Measurements from ENCODE around the gene PTCSC3.

PTCSC3 gene

DNA sequence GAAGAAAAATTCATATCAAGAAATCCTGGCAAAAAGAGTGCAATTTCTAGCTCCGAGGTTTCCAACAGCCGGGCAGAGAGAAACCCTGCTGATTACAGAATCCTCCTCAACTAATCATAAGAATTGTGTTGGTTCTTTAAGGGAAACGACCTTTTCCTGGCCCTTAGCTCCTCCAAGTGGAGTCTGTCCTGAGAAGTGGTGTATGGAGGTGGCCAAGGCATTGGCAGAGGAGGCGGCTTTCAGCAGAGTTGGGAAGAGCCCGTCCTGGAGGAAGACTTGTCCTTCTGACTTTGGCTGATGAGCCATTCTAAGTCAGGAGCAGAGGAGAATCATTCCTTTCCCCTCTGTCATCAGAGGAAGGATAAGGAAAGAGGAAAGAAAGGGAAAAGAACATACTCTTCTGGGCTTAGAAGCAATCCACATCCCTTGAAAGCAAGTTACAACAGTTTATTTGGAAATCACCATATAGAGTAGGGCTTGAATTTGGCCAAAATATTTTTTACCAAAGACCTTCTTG, 46.5 kb upstream of the PTCSC3 start:
- Histone ChIP-seq H3K79me2 (ENCODE audit: control insufficient read depth, low read length) (no peaks in the 10 kb centered on the region), H3F3A (ENCODE audit: control insufficient read depth, insufficient read depth) (no peaks in the 10 kb centered on the region), H3K27me3 (ENCODE audit: control insufficient read depth, low read length) (peaks cover 4% of the 10 kb centered on the region; the same call in 1 of the 2 replicates), H3K9me2 (replicated peaks; ENCODE audit: control insufficient read depth, low read length) (no peaks in the 10 kb centered on the region), H3K4me2 (ENCODE audit: low read length) (no peak overlapping the region), H3K9me3 (ENCODE audit: control insufficient read depth, insufficient read depth, low read length) (no peaks in the 10 kb centered on the region), H3K36me3 (ENCODE audit: control insufficient read depth, low read length) (no peaks in the 10 kb centered on the region), H3K27ac (ENCODE audit: low read depth, low read length) (no peak overlapping the region), H4K20me1 (ENCODE audit: control insufficient read depth, insufficient read depth, low read depth, low read length) (no peaks in the 10 kb centered on the region), H3K4me1 (ENCODE audit: control insufficient read depth, low read length) (no peaks in the 10 kb centered on the region), H3K4me3 (ENCODE audit: low read length) (no peak overlapping the region)
- TF ChIP-seq, protein P1, sequence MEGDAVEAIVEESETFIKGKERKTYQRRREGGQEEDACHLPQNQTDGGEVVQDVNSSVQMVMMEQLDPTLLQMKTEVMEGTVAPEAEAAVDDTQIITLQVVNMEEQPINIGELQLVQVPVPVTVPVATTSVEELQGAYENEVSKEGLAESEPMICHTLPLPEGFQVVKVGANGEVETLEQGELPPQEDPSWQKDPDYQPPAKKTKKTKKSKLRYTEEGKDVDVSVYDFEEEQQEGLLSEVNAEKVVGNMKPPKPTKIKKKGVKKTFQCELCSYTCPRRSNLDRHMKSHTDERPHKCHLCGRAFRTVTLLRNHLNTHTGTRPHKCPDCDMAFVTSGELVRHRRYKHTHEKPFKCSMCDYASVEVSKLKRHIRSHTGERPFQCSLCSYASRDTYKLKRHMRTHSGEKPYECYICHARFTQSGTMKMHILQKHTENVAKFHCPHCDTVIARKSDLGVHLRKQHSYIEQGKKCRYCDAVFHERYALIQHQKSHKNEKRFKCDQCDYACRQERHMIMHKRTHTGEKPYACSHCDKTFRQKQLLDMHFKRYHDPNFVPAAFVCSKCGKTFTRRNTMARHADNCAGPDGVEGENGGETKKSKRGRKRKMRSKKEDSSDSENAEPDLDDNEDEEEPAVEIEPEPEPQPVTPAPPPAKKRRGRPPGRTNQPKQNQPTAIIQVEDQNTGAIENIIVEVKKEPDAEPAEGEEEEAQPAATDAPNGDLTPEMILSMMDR (IDR thresholded peaks at IDR 0.05; ENCODE audit: low read depth, low read length, poor library complexity, severe bottlenecking): no peak
- TF ChIP-seq EZH2phosphoT487 (IDR thresholded peaks at IDR 0.05; ENCODE audit: borderline replicate concordance, low read length): no peak

DNA sequence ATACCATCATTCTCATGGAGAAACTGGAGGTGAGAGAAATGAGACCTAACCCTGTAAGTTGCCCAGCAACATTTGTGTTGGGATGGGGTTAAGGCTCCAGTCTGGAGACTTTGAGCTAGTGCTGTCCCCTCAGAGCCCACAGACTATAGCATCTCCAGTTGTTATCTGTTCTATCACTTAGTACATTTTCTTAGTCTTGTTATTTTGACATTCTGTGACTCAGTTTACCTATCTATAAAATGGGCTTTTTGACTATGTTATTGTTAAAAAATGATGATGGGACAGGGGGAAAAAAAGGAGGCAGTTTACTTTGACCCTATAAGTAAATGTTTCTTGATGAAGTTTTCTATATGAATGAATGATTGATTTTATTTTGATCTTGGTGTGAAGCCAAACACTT, 45.8 kb upstream of the PTCSC3 start:
- H3K9me3 ChIP-seq (ENCODE audit: control insufficient read depth, insufficient read depth, low read length): no peaks in the 10 kb centered on the region
- H3K27ac ChIP-seq (ENCODE audit: low read depth, low read length): no peak overlapping the region
- H3K4me2 ChIP-seq (ENCODE audit: low read length): no peak overlapping the region
- H3K79me2 ChIP-seq (ENCODE audit: control insufficient read depth, low read length): no peaks in the 10 kb centered on the region
- H3K4me3 ChIP-seq (ENCODE audit: low read length): no peak overlapping the region
- no peaks in the 10 kb centered on the region for H3K4me1 ChIP-seq (ENCODE audit: control insufficient read depth, low read length)
- peaks cover 4% of the 10 kb centered on the region; the same call in 1 of the 2 replicates for H3K27me3 ChIP-seq (ENCODE audit: control insufficient read depth, low read length)
- no peaks in the 10 kb centered on the region for H4K20me1 ChIP-seq (ENCODE audit: control insufficient read depth, insufficient read depth, low read depth, low read length)
- no peak for TF ChIP-seq EZH2phosphoT487 (IDR thresholded peaks at IDR 0.05; ENCODE audit: borderline replicate concordance, low read length)
- TF ChIP-seq, protein P1 (IDR thresholded peaks at IDR 0.05; ENCODE audit: low read depth, low read length, poor library complexity, severe bottlenecking): no peak
- H3K9me2 ChIP-seq (replicated peaks; ENCODE audit: control insufficient read depth, low read length): no peaks in the 10 kb centered on the region
- no peaks in the 10 kb centered on the region for H3F3A ChIP-seq (ENCODE audit: control insufficient read depth, insufficient read depth)
- no peaks in the 10 kb centered on the region for H3K36me3 ChIP-seq (ENCODE audit: control insufficient read depth, low read length)

DNA sequence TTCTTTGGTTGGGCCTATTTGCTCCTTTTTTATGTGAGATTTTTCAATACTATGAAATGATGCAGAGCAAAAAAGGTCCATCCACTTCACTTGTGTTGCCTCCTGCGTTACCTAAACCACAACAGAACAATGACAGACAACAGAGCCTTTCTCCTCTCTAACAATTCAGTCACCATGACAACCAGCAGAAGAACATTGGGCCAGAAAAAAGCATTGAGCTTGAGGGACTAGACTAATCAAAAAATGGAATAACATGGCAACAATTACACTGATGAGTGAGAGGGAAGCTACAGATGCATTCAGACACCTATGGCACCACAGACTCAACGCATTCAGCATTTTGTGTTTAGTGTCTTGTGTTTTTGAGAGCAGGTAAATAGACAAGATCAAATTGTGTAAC, 44.6 kb upstream of the PTCSC3 start:
- H3K79me2 ChIP-seq (ENCODE audit: control insufficient read depth, low read length): no peaks in the 10 kb centered on the region
- H3K9me2 ChIP-seq (replicated peaks; ENCODE audit: control insufficient read depth, low read length): no peaks in the 10 kb centered on the region
- no peaks in the 10 kb centered on the region for H4K20me1 ChIP-seq (ENCODE audit: control insufficient read depth, insufficient read depth, low read depth, low read length)
- no peaks in the 10 kb centered on the region for H3K4me1 ChIP-seq (ENCODE audit: control insufficient read depth, low read length)
- peaks cover 4% of the 10 kb centered on the region; the same call in 1 of the 2 replicates for H3K27me3 ChIP-seq (ENCODE audit: control insufficient read depth, low read length)
- no peak overlapping the region for H3K4me2 ChIP-seq (ENCODE audit: low read length)
- H3K27ac ChIP-seq (ENCODE audit: low read depth, low read length): no peak overlapping the region
- H3F3A ChIP-seq (ENCODE audit: control insufficient read depth, insufficient read depth): no peaks in the 10 kb centered on the region
- H3K36me3 ChIP-seq (ENCODE audit: control insufficient read depth, low read length): no peaks in the 10 kb centered on the region
- no peak overlapping the region for H3K4me3 ChIP-seq (ENCODE audit: low read length)
- TF ChIP-seq, protein P1 (IDR thresholded peaks at IDR 0.05; ENCODE audit: low read depth, low read length, poor library complexity, severe bottlenecking): no peak
- TF ChIP-seq EZH2phosphoT487 (IDR thresholded peaks at IDR 0.05; ENCODE audit: borderline replicate concordance, low read length): no peak
- no peaks in the 10 kb centered on the region for H3K9me3 ChIP-seq (ENCODE audit: control insufficient read depth, insufficient read depth, low read length)

Data from DOHH2 (cell line).